Large intestine (tissue), 3 donors: Measurements from ENCODE around the gene BCAP31. TPM values are rescaled to one million over a fixed set of nuclear protein-coding genes. Genes with fewer than 3 reads are reported as not detected.

Source experiments
- DNase-seq, 2 donors: peaks; one replicate each; pipeline versions ENCODE4 v3.0.0 to v3.0.0-alpha.2; 2013
- H3K27ac ChIP-seq: one replicate; pipeline ENCODE4 v1.5.1; 2013; ENCODE audit warnings: low read length
- H3K27me3 ChIP-seq: 2 replicates; pipeline ENCODE4 v1.6.1; 2013; ENCODE audit warnings: low read length; ENCODE audit not compliant: control insufficient read depth, insufficient read depth
- H3K36me3 ChIP-seq: 2 replicates; pipeline ENCODE4 v1.6.1; 2013; ENCODE audit warnings: low read length; ENCODE audit not compliant: control insufficient read depth, insufficient read depth
- H3K4me1 ChIP-seq: one replicate; pipeline ENCODE4 v1.6.1; 2013; ENCODE audit warnings: low read length; ENCODE audit not compliant: control insufficient read depth, insufficient read depth
- H3K4me3 ChIP-seq: one replicate; pipeline ENCODE4 v1.5.1; 2013; ENCODE audit warnings: low read length
- H3K9me3 ChIP-seq: one replicate; pipeline ENCODE4 v1.6.1; 2013; ENCODE audit warnings: mild to moderate bottlenecking, low read depth, low read length, moderate library complexity; ENCODE audit not compliant: control insufficient read depth
- WGBS: methylation state at CpG from one replicate; pipeline ENCODE4 v1.1.5; 2013; ENCODE audit warnings: low lambda C conversion rate; ENCODE audit not compliant: insufficient coverage; 5-methylcytosine and 5-hydroxymethylcytosine counted together
- polyA plus RNA-seq: library from polyadenylated mRNA; unstranded; fragments of 120-200 nt; gene quantifications from one replicate; pipeline ENCODE4 v1.2.1, GENCODE V29; 2013

Gene BCAP31
- polyA plus RNA-seq, 1 donor: 198 TPM

GRCh38 chrX:153671589-153672530 is 52.3 kb downstream of the BCAP31 start:
- no peak overlapping the region for H3K27ac ChIP-seq

DNA sequence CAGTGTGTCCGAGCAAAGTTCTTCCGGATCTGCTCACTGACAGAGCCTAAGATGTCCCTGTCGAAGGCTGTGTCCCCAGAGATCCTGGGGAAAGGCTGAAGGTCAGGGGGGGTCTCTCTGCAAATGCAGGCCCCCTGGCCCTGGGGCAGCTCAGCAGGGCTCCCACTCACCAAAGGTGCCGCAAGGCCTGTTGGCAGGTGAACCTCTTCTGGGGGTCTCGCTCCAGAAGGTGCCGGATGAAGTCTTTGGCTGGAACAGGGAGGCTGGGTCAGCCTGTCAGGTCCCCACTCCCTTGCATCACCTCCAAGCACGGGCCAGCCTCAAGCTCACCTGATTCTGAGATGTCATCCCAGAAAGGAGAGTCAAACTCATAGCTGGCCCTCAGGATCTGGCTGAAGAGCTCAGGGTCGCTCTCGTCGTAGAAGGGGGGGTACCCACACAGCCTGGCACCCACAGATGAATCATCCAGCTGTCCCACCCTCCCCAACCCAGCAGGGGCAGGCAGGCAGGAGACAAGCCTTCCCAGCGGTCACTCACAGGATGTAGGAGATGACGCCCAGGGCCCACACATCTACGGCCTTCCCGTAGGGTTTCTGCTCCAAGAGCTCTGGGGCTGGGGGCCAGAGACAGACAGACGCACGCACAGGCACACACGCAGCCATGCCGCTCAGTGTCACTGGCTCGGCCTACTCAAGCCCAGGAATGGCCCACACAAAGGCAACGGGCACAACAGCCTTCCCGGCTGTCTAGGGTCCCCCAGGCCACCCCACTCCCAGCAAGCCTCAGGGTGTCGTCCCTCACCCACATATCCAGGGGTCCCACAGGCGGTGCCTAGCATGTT is 53.2 kb downstream of the BCAP31 start:
- no CpG with 5 or more reads among the region's 23 CpGs for WGBS
- Histone ChIP-seq H3K36me3 (no peaks in the 10 kb centered on the region), H3K27me3 (peaks cover 5% of the 10 kb centered on the region), H3K4me3 (no peak overlapping the region), H3K9me3 (no peaks in the 10 kb centered on the region), H3K4me1 (peaks cover 19% of the 10 kb centered on the region), H3K27ac (no peak overlapping the region)
- no peak for DNase-seq

More at GRCh38 chrX:153671589-153672530, 52.3 kb downstream of the BCAP31 start:
- H3K4me3 ChIP-seq: no peak overlapping the region
- H3K36me3 ChIP-seq: no peaks in the 10 kb centered on the region
- no peaks in the 10 kb centered on the region for H3K9me3 ChIP-seq
- no CpG with 5 or more reads among the region's 27 CpGs for WGBS
- no peak for DNase-seq
- peaks cover 5% of the 10 kb centered on the region for H3K27me3 ChIP-seq
- peaks cover 19% of the 10 kb centered on the region for H3K4me1 ChIP-seq

DNA sequence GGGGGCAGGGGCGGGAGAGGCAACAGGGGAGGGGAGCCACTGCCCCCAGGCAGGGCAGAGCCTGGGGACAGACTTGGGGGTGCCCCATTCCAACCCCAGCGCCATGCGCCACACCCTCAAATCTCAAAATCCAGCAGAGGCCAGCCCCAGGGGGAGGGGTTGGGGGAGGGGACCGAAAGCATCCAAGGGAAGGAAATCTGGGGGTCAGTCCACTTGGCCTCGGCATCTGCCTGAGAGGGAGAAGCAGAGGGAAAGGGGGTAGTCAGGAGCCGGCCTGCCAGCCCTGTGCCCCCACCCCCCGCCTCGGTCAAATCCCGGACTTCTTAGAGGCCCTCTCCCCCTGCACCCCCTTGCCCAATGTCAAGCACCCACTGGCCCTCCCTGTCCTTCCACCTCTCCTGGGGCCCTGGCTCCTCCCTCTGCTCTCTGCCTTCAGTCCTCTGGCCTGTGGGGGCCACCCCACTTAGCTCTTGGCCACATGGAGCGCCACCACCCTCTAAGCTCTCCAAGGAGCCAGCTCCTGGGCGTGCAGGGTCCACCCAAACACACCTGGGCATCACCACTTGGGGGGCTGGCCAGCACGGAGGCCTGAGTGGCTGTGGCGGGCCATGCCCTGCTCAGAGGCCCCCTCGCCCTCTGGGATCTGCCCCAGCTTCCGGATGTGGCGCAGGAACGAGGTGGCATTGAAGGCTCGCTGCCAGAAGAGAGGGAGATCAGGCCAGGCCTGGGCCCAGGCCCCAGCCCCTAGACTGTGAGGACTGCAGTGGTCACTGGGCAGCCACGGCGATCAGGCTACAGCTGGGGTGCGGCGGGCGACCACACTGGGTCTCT is 54.1 kb downstream of the BCAP31 start:
- WGBS: no CpG with 5 or more reads among the region's 23 CpGs
- DNase-seq: no peak

DNA sequence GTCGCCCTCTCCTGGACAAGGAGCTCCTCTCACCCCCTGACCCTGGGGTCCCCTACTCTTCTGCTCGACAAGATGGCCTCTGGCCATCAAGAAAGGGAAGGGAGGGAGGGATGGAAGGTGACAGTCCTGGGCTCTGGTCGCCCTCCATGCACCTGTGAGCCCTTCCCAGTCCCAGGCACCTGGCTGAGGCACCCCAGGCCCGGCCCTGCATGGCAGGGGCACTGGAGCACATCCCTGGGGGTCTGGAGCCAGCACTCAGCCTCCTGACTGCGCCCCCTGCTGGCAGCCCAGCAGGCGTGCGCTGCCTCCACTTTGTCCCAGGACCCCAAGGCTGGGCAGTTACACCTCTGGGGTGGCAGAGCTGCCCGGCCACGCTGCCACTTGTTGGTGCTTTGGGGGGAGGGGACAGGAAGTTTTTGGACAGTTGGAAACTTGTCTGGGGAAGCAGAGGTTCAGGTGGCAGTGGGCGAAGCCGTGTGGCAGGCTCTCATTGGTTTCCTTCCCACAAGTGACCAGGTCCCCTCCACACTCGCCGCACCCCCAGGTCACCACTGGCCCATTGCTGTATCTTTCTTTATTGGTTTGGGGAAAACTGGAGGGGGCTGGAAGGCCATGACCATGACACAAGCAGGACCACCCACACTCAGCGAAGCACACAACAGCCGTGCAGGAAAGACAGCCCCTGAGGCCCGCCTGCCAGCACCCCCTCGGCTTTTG is 54.9 kb downstream of the BCAP31 start:
- DNase-seq: peak in 1 of 2 donors; percentile 17
- Histone ChIP-seq H3K27me3 (peaks cover 7% of the 10 kb centered on the region), H3K9me3 (no peaks in the 10 kb centered on the region), H3K4me3 (no peak overlapping the region), H3K36me3 (no peaks in the 10 kb centered on the region), H3K4me1 (peaks cover 8% of the 10 kb centered on the region), H3K27ac (no peak overlapping the region)
- WGBS: no CpG with 5 or more reads among the region's 17 CpGs

More for the DNA sequence above, 54.1 kb downstream of the BCAP31 start:
- Histone ChIP-seq H3K4me1 (peaks cover 12% of the 10 kb centered on the region), H3K27ac (no peak overlapping the region), H3K27me3 (peaks cover 7% of the 10 kb centered on the region), H3K36me3 (no peaks in the 10 kb centered on the region), H3K4me3 (no peak overlapping the region), H3K9me3 (no peaks in the 10 kb centered on the region)

DNA sequence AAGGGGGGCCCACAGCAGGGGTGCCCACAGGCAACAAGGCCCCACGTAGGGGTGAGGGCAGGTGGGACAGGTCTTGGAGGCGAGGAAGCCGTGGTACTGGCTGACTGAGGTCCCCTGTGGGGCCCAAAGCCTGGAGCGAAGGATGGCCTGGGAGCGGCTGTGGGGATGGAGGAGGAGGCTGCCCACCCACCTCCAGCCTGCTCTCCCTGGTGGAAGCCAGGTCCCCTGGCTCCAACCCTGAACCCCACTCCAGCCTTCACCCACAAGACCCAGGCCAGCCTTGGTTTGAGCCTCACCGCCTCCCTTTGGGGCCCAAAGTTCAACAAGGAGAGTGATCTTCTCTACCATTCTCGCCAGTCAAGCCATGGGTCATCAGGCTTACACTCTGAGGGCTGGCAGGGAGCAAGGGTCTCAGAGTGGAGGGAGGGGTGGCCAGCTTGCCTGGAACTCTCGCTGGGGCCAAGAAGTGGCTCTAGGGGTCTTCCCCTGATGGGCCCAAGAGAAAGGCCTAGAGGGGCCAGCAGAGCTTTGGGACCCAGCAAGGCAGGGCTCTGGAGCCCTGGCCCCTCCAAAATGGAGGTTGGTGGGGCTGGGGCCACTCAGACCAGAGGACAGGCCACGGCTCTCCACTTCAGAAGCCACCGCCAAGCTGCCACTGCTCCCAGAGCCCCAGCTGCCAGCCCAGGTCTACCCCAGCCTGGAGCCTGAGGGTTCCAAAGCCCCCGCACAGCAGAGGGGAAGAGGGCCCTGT is 55.6 kb downstream of the BCAP31 start:
- Histone ChIP-seq H3K27ac (no peak overlapping the region), H3K4me3 (no peak overlapping the region), H3K27me3 (peaks cover 2% of the 10 kb centered on the region), H3K9me3 (no peaks in the 10 kb centered on the region), H3K4me1 (peaks cover 5% of the 10 kb centered on the region), H3K36me3 (no peaks in the 10 kb centered on the region)
- DNase-seq: no peak
- WGBS: no CpG with 5 or more reads among the region's 11 CpGs

DNA sequence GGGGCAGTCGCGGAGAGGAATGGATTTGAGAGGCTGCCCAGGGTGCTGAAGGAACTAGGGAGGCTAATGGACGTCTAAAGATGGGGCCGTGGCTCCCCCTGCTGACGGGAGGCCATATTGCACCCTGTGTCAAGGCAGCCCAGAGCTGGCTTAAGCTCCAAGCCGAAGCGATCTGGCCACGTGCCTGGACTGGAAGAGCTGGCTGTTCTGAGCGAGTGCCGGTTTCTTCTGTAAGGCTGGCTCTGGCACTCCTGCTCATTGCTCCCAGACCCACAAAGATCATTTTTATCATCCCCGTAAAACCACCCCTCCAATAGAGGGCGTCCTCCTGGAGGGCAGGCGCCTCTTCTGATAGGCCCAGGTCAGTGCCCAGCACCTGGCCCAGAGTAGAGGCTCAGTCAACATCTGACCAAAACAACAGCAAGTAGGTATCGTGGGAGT is 56.2 kb downstream of the BCAP31 start:
- Histone ChIP-seq H3K4me3 (no peak overlapping the region), H3K9me3 (no peaks in the 10 kb centered on the region), H3K27me3 (peaks cover 2% of the 10 kb centered on the region), H3K27ac (no peak overlapping the region), H3K4me1 (peaks cover 5% of the 10 kb centered on the region), H3K36me3 (no peaks in the 10 kb centered on the region)
- peak; percentile 72 to 78 for DNase-seq
- WGBS: no CpG with 5 or more reads among the region's 14 CpGs

DNA sequence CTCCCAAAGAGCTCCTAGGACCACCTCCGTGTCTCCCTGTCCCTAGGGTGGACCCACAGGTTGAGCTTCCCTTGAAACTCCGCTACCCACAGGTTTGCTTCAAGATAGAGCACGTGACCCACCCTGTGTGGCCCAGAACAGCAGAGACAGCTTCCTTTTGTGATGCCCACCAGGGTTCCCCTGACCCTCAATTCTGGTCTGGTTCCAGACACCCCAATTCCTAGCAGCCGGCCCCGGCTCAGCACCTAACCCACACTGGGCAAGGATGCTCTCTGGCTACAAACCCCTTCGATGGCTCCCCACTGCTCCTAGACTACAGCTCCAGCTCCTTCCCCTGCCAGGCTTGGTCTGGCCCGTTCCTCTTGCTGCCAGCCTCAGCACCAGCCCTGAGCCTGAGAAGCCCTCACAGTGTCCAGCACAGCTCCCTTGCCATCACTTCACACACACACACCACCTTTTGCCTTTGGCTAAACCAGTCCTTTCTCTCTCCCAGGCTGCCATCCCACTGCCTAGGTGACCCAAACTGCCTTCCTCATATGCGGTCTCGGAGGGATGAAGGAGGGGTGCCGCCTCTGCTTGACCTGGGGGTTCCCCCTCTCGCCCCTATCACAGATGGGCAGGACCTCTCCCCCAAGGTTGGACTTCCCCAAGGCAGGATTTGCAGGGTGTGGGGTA is 56.8 kb downstream of the BCAP31 start:
- Histone ChIP-seq H3K4me1 (peaks cover 2% of the 10 kb centered on the region), H3K27ac (no peak overlapping the region), H3K4me3 (no peak overlapping the region), H3K27me3 (peaks cover 4% of the 10 kb centered on the region), H3K36me3 (no peaks in the 10 kb centered on the region), H3K9me3 (no peaks in the 10 kb centered on the region)
- DNase-seq: no peak
- WGBS: no CpG with 5 or more reads among the region's 11 CpGs

DNA sequence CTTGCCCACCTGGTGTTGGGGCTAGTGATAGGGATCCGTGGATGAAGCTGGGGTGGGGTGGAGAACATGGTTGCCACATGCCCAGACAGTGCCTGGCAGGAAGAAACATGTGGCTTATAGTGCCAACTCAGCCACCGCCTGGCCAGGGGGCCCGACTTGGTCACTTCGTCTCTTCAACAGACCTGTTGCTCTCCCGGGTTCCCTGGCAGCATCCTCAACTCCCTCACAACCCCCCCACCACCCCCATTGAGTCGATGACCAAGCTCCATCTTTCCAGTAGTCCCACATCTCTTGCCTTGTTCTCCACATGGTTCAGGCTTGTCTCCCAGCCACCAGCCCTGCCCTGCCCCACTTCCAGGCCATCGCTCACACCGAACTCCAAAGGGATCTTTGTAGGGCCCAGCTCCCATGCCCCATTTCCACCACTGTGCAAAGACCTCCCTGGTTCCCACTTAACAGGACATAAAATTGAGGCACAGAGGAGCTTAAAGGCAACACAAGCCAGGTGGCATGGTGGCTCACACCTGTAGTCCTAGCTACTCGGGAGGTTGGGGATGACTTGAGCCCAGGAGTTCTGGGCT is 58.4 kb downstream of the BCAP31 start:
- H3K27me3 ChIP-seq: peaks cover 10% of the 10 kb centered on the region
- H3K9me3 ChIP-seq: no peaks in the 10 kb centered on the region
- no CpG with 5 or more reads among the region's 9 CpGs for WGBS
- H3K4me3 ChIP-seq: no peak overlapping the region
- H3K4me1 ChIP-seq: no peaks in the 10 kb centered on the region
- DNase-seq: no peak
- H3K36me3 ChIP-seq: no peaks in the 10 kb centered on the region
- no peak overlapping the region for H3K27ac ChIP-seq
